Stimulated activated naive CD8-positive, alpha-beta T cell treated with anti-CD3 and anti-CD28 coated beads, Interleukin-15, amount 100 ng/mL, for 72 hours (primary cell): ENCODE data around the gene CEP126.
A peak's percentile ranks its signal among the peaks of the same experiment; 100 is the strongest.
"Not testable (repeated sequence)": the region's sequence is repeated elsewhere in the genome, so short reads cannot be mapped to it uniquely, and the experiment has no call there.

ENCODE experiments used
- ATAC-seq: fragments of 150-1000 bp; cut with Tn5 transposase; 2 replicates; pipeline ENCODE4 v1.10.0; 2021; ENCODE audit warnings: mild to moderate bottlenecking, moderate library complexity
- DNase-seq, 2 donors: peaks; one replicate each; pipeline ENCODE4 v3.0.0; 2021 to 2022
- H3K27ac Mint-ChIP-seq, 2 donors: one replicate each; pipeline ENCODE4 v1.8.0; 2022; ENCODE audit warnings: mild to moderate bottlenecking in 2 of 2, mixed read lengths in 2 of 2, moderate library complexity in 2 of 2
- H3K27me3 Mint-ChIP-seq: one replicate; pipeline ENCODE4 v1.8.0; 2022; ENCODE audit warnings: mixed read lengths
- H3K4me1 Mint-ChIP-seq: one replicate; pipeline ENCODE4 v1.8.0; 2022; ENCODE audit warnings: mild to moderate bottlenecking, mixed read lengths
- H3K4me3 Mint-ChIP-seq, 2 donors: one replicate each; pipeline ENCODE4 v1.8.0; 2022; ENCODE audit warnings: mild to moderate bottlenecking in 2 of 2, mixed read lengths in 2 of 2, moderate library complexity in 1 of 2
- H3K9me3 Mint-ChIP-seq, 2 donors: one replicate each; pipeline ENCODE4 v1.8.0; 2022; ENCODE audit warnings: mixed read lengths in 2 of 2

The CEP126 gene

DNA sequence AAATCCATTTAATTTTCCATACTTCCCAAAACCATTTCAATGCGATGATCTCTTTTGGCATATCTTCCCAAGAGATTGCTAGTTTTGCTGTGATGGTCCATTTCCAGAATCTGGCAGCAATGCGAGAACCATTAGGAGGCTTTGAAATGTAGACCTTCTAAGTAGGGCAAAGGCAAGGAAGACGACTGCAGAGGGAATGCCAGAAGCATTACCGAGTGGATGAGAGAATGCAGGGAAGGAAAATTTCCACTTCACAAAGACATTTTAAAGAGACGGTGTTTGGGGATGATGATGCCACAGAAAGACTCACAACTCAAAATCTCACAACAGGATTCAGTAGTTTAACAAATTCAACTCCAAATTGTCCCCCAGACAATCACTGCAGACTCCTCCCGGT is 471 bp upstream of the CEP126 start:
- ATAC-seq, result no peak
- Mint-ChIP-seq H3K27ac (no peak overlapping the region), H3K9me3 (no peaks in the 10 kb centered on the region), H3K27me3 (no peaks in the 10 kb centered on the region), H3K4me3 (peak overlapping the region; percentile 93 to 94), H3K4me1 (peaks cover 24% of the 10 kb centered on the region)
- no peak for DNase-seq

DNA sequence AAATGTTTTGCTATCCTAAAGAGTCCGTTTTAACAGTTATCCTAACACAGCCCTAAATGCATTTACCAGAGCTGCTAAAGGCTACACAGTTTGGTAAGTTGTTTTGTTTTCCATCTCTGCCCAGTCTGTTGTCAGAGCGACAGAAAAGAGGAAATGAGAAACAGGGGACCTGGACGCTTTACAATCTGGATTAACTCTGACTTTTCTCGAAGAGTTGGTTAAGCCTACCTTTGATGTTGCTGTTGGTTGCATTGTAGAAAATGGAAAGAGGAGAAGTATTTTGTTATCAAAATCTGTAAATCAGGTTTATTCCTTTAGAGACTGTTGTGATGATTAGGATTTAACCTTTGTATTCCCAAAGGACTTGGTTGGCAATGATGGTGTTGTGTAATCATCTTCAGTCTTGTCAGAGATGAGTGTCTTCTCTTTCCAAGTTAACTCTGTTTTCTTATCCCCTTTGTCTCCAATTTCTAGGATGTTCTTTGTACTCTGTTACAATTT is 1.0 kb downstream of the CEP126 start:
- peaks cover 24% of the 10 kb centered on the region for H3K4me1 Mint-ChIP-seq
- no peak for ATAC-seq
- peak overlapping the region; percentile 93 to 94 for H3K4me3 Mint-ChIP-seq
- DNase-seq, result no peak
- H3K9me3 Mint-ChIP-seq, result no peaks in the 10 kb centered on the region
- peak overlapping the region; percentile 76 to 92 for H3K27ac Mint-ChIP-seq
- H3K27me3 Mint-ChIP-seq, result no peaks in the 10 kb centered on the region

DNA sequence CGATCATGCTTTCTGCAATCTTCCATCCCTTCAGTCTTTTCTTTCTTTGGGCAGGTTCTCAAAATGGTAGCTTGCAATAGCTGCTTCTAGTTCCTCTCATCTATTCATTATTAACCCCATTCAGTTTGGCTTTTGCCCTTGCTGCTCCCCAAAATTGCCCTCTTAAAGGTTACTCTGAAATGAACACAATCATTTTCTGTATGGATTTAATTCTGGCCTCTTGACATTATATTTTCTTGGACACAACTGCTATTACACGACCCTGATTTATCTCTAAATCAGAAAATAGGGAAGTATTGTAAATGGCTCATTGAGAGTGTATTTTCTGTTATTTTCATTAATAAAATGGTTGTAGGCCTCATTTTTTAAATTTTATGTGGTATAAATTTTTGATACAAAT is 1.6 kb downstream of the CEP126 start, which contains the start of gene ANGPTL5:
TSS of gene ANGPTL5 (minus strand) at position 101 of the 400 bp plus-strand sequence. CDS start 8,613 bp downstream, outside the sequence.
- DNase-seq (no peak), ATAC-seq (no peak)
- Mint-ChIP-seq H3K4me3 (peak within 1 kb of the TSS; percentile 93 to 94), H3K9me3 (no peaks in the 10 kb centered on the region), H3K4me1 (peaks cover 24% of the 10 kb centered on the region), H3K27me3 (no peaks in the 10 kb centered on the region), H3K27ac (peak within 1 kb of the TSS; percentile 76 to 92)

DNA sequence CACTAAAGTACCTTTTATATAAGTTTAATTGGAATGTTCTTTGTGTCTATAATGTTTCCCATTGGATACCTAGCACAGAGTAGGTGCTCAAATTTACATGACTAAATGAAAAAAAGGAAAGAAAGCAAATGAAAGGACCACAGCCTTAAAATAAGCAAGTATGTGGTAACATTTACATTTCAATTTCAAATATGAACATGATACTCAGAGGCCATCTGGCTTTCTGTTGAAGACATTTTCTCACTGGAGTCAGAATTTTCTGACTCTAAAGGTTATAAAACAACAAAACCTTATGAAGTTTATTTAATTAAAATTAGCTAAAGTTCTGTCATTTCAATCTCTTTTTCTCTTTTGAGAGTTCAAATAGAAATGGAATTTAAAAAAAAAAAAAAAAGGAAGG is 2.4 kb downstream of the CEP126 start:
- Mint-ChIP-seq H3K4me1 (peaks cover 24% of the 10 kb centered on the region), H3K27me3 (no peaks in the 10 kb centered on the region), H3K9me3 (no peaks in the 10 kb centered on the region), H3K27ac (no peak overlapping the region), H3K4me3 (no peak overlapping the region)
- DNase-seq (no peak), ATAC-seq (no peak)

DNA sequence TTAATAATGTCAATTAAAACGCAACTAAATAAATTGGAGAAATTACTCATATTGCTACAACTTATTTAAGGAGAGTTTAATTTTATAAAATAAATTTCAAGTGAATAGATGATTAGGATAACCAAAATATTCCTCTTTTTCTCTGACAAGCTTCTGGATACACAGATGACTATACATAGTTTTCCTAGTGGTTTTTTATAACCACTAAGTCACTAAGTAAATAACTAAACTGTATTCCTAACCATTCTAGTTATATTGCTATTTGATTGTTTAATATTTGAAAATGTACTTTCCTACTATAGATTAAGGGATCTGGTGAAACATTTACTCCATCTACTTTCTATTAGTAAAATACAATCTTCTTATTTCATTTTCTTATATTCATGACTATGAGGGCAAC is 6.2 kb downstream of the CEP126 start:
- ATAC-seq (no peak), DNase-seq (no peak)
- H3K4me3 Mint-ChIP-seq, result no peak overlapping the region
- peaks cover 6% of the 10 kb centered on the region for H3K4me1 Mint-ChIP-seq
- no peaks in the 10 kb centered on the region for H3K27me3 Mint-ChIP-seq
- no peak overlapping the region for H3K27ac Mint-ChIP-seq
- no peaks in the 10 kb centered on the region for H3K9me3 Mint-ChIP-seq

DNA sequence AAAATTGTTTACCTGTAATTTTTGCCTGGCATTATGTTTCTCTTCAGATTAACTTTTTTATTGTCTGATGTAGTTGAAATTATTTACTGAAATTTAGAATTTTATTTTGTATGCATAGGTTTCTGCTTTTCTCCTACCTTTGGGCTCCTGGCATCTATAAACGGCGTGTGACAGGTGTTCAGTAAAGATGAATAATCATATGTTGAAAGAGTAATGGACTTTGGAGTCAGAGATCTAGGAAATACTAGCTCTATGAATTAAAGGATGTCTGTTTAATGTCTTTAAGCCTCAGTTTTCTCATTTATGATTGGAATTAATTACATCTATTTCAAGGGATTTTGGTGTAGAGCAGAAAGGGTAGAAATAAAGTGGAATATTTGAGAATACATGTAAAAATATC is 8.7 kb downstream of the CEP126 start:
- H3K4me1 Mint-ChIP-seq, result no peaks in the 10 kb centered on the region
- H3K27me3 Mint-ChIP-seq, result no peaks in the 10 kb centered on the region
- no peak overlapping the region for H3K27ac Mint-ChIP-seq
- no peak overlapping the region for H3K4me3 Mint-ChIP-seq
- DNase-seq (no peak), ATAC-seq (no peak)
- no peaks in the 10 kb centered on the region for H3K9me3 Mint-ChIP-seq

DNA sequence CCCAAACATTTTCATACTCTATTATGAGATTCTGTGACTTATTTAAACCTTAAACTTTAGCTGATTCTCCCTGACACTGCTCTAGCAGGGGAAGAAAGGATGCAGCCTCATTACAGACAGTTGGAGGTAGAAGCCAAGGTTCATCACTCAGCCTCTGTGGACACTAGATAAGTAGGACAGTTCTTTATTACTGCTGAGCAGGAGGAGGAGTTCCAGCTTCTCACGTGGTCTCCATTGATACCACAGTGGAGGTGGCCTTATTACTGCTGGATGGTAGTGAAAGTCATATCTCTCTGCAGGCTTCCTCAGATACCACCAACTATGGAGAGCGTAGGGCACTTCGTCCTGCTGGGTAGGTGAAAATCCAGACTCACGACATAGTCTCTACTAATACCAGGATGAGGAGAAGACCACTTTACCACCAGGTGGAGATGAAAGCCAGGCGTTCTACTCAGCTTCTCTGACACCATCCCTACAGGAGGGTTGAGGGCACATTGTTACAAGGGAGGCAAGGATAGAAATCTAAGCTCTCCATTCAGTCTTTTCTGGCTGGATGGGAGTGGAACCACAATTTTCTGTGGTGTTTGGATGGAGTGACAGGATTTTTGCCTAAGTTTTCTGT is 14.6 kb downstream of the CEP126 start:
- H3K9me3 Mint-ChIP-seq, result no peaks in the 10 kb centered on the region
- no peak for DNase-seq
- ATAC-seq, result no peak
- no peak overlapping the region for H3K4me3 Mint-ChIP-seq
- no peaks in the 10 kb centered on the region for H3K4me1 Mint-ChIP-seq
- H3K27ac Mint-ChIP-seq, result no peak overlapping the region
- H3K27me3 Mint-ChIP-seq, result no peaks in the 10 kb centered on the region

DNA sequence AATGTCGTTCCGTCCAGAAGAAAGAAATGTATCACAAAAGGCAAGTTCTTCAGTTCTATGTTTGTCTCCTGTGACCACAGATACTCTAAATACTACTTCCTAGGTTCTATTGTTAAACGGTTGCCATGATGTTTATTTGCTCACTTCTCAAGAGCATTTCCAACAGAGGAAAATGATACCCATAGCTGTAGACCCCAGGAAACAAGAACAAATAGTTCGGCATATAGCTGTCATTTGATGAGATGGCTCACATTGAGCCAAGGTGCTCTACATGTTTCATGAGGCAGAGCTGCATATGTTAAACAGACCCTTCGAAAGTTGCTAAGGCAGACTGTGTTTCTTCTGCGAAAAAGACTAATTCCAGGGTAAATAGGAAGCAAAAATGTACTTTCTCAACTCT is 16.9 kb downstream of the CEP126 start:
- Mint-ChIP-seq H3K4me1 (no peaks in the 10 kb centered on the region), H3K27ac (no peak overlapping the region), H3K9me3 (no peaks in the 10 kb centered on the region), H3K4me3 (no peak overlapping the region), H3K27me3 (no peaks in the 10 kb centered on the region)
- DNase-seq (no peak), ATAC-seq (no peak)

DNA sequence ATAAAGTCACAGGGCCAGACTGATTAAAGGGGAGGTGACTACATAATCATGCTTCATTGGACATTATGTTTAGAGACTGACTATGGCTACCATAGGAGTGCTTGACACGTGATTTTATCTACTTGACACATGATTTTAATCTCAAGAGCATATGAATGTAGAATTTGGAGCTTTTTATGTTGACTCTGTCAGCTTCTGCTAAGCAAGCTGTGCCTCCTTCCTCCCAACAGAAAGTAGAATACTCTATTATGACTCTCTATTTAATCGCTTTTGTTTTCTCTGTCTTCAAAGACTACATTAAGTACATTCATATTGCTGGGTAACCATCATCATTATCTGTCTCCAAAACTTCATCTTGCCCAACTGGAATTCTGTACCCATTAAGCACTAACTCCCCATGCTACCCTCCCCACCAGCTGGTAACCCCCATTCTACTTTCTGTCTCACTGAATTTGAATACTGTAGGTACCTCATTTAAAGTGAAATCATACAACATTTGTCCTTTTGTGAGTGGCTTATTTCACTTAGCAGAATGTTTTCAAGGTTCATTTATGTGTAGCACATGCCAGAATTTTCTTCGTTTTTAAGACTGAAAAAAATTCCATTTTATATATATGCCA is 26.2 kb downstream of the CEP126 start:
- H3K27ac Mint-ChIP-seq, result no peak overlapping the region
- no peak overlapping the region for H3K4me3 Mint-ChIP-seq
- H3K4me1 Mint-ChIP-seq, result no peaks in the 10 kb centered on the region
- H3K9me3 Mint-ChIP-seq, result no peaks in the 10 kb centered on the region
- ATAC-seq (no peak), DNase-seq (no peak)
- no peaks in the 10 kb centered on the region for H3K27me3 Mint-ChIP-seq

DNA sequence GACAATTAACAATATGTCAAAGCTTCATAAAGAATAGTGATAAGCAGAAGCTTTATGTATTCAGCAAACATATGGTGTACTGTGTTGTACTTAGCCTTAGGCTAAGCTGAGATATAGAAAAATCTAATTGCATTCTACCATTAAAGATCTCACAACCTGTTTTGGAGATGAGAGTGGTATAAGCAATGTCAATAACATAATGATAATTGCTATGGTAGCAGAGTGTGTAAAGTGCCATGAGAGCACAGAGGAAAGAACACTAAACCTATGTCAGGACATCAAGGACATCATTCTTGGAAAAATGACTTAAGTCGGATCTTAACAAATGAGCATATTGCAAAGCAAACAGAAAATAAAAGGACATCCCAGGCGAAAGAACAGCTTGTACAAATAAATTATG is 30.1 kb downstream of the CEP126 start:
- no peaks in the 10 kb centered on the region for H3K27me3 Mint-ChIP-seq
- ATAC-seq (no peak), DNase-seq (no peak)
- no peaks in the 10 kb centered on the region for H3K4me1 Mint-ChIP-seq
- H3K9me3 Mint-ChIP-seq, result no peaks in the 10 kb centered on the region
- no peak overlapping the region for H3K27ac Mint-ChIP-seq
- H3K4me3 Mint-ChIP-seq, result no peak overlapping the region

DNA sequence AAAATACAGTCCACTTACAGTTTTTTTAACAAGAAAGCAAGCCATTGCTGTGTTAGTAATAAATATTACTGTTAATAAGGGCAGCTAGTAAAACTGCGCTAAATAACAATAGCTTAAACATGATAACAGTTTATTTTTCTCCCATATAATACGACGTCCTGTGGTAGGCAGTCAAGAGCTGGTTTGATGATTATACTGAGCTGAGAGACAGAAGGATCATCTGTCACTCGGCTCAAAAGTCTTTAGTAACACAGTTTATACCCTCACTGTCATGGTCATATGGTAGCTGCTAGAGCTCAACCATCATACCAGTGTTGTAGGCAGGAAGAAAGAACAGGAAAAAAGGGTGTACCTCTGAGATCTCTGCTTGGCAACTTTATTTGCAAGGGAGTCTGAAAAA is 30.6 kb downstream of the CEP126 start:
- Mint-ChIP-seq H3K9me3 (no peaks in the 10 kb centered on the region), H3K4me3 (no peak overlapping the region), H3K27ac (no peak overlapping the region), H3K4me1 (no peaks in the 10 kb centered on the region), H3K27me3 (no peaks in the 10 kb centered on the region)
- ATAC-seq (no peak), DNase-seq (no peak)

DNA sequence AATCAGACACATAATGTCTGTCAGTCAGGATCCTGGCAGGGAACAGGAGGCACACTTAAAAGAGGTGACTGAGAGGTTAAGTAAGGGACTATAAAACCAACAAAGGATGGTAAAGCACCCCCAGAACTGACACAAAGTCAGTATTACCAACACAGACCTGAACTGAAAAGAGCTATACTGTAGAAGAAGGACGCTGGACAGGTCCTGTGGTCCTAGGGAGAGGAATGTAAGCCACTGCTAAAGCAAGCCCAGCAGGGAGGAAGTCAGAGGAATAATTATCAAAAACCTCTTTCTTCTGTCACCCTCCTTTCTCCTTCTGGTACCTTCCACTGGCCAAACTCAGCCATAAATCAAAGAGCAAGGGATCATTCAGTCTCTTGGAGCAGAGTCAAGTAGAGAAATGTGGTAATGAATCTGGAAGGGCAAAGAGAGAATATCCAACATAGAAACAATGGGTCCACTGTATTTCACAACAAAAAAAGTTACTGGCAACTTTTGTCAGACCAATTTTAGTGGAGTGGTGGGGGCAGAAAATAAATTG is 34.9 kb downstream of the CEP126 start:
- Mint-ChIP-seq H3K27me3 (no peaks in the 10 kb centered on the region), H3K9me3 (no peaks in the 10 kb centered on the region), H3K27ac (no peak overlapping the region), H3K4me3 (no peak overlapping the region), H3K4me1 (no peaks in the 10 kb centered on the region)
- DNase-seq, result no peak
- no peak for ATAC-seq

DNA sequence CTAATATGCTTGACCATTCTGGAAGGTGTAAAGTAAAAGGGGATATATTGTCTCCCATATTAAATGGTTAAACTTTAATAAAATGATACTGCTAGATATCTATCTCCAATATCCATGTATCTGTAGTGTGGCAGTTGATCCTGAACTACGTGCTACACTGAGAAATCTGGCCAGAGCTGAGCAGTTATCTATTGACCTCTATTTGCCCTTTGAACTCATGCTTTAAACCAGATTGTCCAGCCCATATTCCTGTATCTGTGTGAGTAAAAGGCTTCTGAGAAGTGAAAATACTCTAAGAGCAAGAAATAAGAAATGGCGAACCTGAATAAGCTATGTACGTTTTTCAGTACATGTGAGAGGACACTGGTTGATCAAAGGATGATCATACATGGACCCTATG is 40.5 kb downstream of the CEP126 start:
- DNase-seq (no peak), ATAC-seq (no peak)
- H3K4me3 Mint-ChIP-seq, result no peak overlapping the region
- no peaks in the 10 kb centered on the region for H3K9me3 Mint-ChIP-seq
- no peaks in the 10 kb centered on the region for H3K27me3 Mint-ChIP-seq
- no peaks in the 10 kb centered on the region for H3K4me1 Mint-ChIP-seq
- H3K27ac Mint-ChIP-seq, result no peak overlapping the region

DNA sequence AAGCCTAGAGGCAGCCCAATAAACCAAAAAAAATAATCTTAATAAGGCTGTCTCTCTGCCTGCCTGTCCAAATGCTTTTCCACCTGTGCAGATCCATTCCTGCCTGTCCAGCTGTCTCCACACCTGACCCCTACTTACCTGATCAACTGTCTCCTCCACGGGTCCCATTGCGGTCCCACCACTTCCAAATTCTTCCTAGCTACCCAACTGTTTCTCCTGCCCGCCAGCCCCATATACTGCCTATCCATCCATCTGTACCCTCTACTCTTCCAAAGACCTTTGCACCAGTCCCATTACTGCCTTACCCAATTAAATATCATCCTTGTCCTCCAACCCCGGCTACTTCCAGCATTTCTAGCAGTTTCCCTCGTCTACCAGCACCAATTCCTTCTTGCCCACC is 40.9 kb downstream of the CEP126 start:
- ATAC-seq (no peak), DNase-seq (no peak)
- Mint-ChIP-seq H3K4me1 (no peaks in the 10 kb centered on the region), H3K27me3 (no peaks in the 10 kb centered on the region), H3K4me3 (no peak overlapping the region), H3K9me3 (no peaks in the 10 kb centered on the region), H3K27ac (no peak overlapping the region)

DNA sequence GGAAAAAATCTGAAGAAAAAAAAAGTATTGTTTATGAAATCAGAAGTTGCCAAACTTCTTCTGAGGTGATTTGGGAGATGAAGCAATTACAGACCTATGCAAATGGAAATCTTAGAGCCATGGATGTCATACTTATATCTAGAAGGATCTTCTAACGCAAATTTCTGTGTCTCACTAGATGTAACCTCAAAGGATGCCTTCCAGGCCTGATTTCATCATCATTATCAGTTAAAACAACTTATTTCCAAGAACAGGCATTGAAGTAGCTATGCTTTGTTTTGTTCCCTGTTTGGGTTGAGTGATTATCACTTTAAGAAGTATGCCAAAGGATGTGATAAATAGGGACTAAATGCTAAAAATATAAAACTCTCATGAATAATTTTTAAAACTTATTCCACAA is 45.4 kb downstream of the CEP126 start:
- DNase-seq (no peak), ATAC-seq (no peak)
- no peaks in the 10 kb centered on the region for H3K27me3 Mint-ChIP-seq
- H3K27ac Mint-ChIP-seq, result no peak overlapping the region
- no peaks in the 10 kb centered on the region for H3K9me3 Mint-ChIP-seq
- H3K4me3 Mint-ChIP-seq, result no peak overlapping the region
- H3K4me1 Mint-ChIP-seq, result no peaks in the 10 kb centered on the region

DNA sequence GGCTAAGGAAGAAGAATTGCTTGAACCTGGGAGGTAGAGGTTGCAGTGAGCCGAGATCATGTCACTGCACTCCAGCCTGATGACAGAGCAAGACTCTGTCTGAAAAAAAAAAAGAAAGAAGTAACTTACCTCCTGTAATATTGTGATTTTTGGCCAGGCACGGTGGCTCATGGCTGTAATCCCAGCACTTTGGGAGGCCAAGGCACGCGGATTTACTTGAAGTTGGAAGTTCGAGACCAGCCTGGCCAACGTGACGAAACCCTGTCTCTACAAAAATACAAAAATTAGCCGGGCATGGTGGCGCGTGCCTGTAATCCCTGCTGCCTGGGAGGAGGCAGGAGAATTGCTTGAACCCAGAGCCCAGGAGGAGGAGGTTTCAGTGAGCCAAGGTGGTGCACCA is 49.4 kb downstream of the CEP126 start:
- DNase-seq, H3K4me3 Mint-ChIP-seq, H3K9me3 Mint-ChIP-seq, H3K27ac Mint-ChIP-seq, H3K27me3 Mint-ChIP-seq, ATAC-seq, H3K4me1 Mint-ChIP-seq: not testable (repeated sequence)
